Measurements from ENCODE around the gene VSTM2B.

DNA sequence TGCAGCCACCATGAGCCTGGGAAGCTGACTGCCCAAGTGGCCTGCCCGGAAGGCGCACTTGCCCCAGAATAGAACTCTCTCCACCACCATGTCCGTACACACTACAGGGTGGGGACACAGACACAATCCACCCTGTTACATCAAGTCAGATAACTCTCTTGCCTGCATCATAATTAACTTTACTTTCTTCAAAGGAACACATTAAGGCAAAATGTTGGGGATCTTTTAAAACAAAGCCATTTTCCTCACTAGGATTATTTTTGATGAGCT lies 23.3 kb upstream of the VSTM2B start:
- TF ChIP-seq, protein P1, sequence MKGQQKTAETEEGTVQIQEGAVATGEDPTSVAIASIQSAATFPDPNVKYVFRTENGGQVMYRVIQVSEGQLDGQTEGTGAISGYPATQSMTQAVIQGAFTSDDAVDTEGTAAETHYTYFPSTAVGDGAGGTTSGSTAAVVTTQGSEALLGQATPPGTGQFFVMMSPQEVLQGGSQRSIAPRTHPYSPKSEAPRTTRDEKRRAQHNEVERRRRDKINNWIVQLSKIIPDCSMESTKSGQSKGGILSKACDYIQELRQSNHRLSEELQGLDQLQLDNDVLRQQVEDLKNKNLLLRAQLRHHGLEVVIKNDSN (IDR thresholded peaks at IDR 0.05; ENCODE audit: borderline replicate concordance, low read depth), result no peak
- no peak for TF ChIP-seq TAF1 (IDR thresholded peaks at IDR 0.05; ENCODE audit: borderline replicate concordance, low read depth, low read length)
- no peak for TF ChIP-seq EZH2phosphoT487 (IDR thresholded peaks at IDR 0.05; ENCODE audit: borderline replicate concordance, low read depth)
- no peak for TF ChIP-seq FOSL2 (IDR thresholded peaks at IDR 0.05; ENCODE audit: borderline replicate concordance, low read depth)
- TF ChIP-seq EP300 (IDR thresholded peaks at IDR 0.05; ENCODE audit: borderline replicate concordance in 1 of 2, low read depth in 1 of 2, low read length in 1 of 2), result no peak
- TF ChIP-seq, protein P2, sequence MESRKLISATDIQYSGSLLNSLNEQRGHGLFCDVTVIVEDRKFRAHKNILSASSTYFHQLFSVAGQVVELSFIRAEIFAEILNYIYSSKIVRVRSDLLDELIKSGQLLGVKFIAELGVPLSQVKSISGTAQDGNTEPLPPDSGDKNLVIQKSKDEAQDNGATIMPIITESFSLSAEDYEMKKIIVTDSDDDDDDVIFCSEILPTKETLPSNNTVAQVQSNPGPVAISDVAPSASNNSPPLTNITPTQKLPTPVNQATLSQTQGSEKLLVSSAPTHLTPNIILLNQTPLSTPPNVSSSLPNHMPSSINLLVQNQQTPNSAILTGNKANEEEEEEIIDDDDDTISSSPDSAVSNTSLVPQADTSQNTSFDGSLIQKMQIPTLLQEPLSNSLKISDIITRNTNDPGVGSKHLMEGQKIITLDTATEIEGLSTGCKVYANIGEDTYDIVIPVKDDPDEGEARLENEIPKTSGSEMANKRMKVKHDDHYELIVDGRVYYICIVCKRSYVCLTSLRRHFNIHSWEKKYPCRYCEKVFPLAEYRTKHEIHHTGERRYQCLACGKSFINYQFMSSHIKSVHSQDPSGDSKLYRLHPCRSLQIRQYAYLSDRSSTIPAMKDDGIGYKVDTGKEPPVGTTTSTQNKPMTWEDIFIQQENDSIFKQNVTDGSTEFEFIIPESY (IDR thresholded peaks at IDR 0.05; ENCODE audit: borderline replicate concordance, low read depth), result no peak
- TF ChIP-seq JUND (IDR thresholded peaks at IDR 0.05), result no peak
- TF ChIP-seq, protein P3, sequence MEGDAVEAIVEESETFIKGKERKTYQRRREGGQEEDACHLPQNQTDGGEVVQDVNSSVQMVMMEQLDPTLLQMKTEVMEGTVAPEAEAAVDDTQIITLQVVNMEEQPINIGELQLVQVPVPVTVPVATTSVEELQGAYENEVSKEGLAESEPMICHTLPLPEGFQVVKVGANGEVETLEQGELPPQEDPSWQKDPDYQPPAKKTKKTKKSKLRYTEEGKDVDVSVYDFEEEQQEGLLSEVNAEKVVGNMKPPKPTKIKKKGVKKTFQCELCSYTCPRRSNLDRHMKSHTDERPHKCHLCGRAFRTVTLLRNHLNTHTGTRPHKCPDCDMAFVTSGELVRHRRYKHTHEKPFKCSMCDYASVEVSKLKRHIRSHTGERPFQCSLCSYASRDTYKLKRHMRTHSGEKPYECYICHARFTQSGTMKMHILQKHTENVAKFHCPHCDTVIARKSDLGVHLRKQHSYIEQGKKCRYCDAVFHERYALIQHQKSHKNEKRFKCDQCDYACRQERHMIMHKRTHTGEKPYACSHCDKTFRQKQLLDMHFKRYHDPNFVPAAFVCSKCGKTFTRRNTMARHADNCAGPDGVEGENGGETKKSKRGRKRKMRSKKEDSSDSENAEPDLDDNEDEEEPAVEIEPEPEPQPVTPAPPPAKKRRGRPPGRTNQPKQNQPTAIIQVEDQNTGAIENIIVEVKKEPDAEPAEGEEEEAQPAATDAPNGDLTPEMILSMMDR (IDR thresholded peaks at IDR 0.05), result no peak
- TF ChIP-seq POLR2AphosphoS5 (IDR thresholded peaks at IDR 0.05; ENCODE audit: low read depth, low read length), result no peak
- no peak for TF ChIP-seq NFIC (IDR thresholded peaks at IDR 0.05; ENCODE audit: borderline replicate concordance)
- TF ChIP-seq, protein P4, sequence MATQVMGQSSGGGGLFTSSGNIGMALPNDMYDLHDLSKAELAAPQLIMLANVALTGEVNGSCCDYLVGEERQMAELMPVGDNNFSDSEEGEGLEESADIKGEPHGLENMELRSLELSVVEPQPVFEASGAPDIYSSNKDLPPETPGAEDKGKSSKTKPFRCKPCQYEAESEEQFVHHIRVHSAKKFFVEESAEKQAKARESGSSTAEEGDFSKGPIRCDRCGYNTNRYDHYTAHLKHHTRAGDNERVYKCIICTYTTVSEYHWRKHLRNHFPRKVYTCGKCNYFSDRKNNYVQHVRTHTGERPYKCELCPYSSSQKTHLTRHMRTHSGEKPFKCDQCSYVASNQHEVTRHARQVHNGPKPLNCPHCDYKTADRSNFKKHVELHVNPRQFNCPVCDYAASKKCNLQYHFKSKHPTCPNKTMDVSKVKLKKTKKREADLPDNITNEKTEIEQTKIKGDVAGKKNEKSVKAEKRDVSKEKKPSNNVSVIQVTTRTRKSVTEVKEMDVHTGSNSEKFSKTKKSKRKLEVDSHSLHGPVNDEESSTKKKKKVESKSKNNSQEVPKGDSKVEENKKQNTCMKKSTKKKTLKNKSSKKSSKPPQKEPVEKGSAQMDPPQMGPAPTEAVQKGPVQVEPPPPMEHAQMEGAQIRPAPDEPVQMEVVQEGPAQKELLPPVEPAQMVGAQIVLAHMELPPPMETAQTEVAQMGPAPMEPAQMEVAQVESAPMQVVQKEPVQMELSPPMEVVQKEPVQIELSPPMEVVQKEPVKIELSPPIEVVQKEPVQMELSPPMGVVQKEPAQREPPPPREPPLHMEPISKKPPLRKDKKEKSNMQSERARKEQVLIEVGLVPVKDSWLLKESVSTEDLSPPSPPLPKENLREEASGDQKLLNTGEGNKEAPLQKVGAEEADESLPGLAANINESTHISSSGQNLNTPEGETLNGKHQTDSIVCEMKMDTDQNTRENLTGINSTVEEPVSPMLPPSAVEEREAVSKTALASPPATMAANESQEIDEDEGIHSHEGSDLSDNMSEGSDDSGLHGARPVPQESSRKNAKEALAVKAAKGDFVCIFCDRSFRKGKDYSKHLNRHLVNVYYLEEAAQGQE (IDR thresholded peaks at IDR 0.05; ENCODE audit: low read depth, low read length), result no peak
- no peak for TF ChIP-seq RAD21 (IDR thresholded peaks at IDR 0.05; ENCODE audit: low read length)
- TF ChIP-seq RCOR1 (IDR thresholded peaks at IDR 0.05; ENCODE audit: low read length), result no peak
